ENCODE data around the gene PLA2G1B.
"Not testable (repeated sequence)": the region's sequence is repeated elsewhere in the genome, so short reads cannot be mapped to it uniquely, and the experiment has no call there.

The PLA2G1B gene

DNA sequence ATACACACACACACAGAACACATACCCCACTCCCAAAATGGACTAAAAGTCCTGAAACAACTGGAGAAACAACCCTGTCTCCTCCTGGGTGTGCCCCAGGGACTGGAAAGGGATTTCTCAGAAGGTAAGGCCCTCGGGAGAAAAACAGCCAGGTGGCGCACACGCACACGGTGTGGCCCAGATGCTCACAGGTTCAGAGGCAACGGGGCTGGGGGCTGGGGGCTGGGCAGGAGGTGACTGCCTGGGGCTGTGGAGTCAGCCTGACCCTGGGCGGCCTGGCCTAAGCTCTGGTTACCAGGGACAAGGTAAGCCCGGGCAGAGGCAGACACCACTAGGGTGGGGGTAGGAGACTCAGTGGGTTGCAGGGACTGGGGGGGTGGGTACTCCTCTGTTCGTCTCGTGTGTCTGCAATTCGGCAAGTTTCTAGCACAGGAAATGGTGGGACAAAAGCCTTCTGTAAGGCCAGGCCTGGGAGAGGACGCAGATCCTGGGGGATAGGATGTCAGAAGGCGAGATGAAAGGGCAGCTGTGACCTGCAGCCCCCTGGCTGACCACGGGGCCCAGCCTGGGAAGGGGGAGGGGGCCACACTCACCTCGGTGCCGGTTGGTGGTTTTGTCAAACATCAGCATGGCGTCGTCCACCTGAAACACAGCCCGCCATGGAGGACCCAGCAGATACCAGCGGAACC, 31.0 kb upstream of the PLA2G1B start:
- no peak for DNase-seq (ENCODE audit: low read depth in 3 of 3)

- DNase-seq (ENCODE audit: low read depth in 3 of 3): no peak
These were observed 29.5 kb upstream of the PLA2G1B start for GRCh38 chr12:120357104-120357503.

GRCh38 chr12:120356567-120357030, 29.0 kb upstream of the PLA2G1B start:
- peak; percentile 67 to 73 (median 67) for DNase-seq (ENCODE audit: low read depth in 3 of 3)

DNA sequence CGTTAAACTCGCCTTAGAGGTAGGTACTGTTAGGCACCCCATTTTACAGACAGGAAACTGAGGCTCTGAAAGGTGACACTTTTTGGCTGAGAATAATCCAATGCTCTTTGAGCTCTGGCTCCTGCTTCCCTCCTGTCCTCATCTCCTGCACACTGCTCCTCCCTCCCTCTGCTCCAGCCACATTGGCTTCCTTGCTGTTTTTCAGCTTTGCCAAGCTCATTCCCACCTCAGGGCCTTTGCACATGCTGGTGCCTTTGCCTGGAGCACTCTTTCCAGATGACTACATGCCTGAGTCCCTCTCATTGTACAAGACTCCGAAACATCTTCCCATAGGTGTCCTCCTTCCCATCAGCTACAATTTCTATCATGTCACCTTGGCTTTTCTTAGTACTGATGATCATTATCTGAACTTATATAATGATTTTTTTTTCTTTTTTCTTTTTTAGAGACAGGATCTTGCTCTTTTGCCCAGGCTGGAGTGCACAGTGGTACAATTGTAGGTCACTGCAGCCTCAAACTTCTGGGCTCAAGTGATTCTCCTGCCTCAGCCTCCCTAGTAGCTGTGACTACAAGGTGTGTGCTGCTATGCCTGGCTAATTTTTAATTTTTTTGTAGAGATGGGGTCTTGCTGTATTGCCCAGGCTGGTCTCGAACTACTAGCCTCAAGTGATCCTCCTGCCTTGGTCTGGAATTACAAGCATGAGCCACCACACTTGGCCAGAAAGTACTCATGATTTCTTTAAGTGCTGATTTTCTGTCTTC, 26.2 kb upstream of the PLA2G1B start:
- DNase-seq (ENCODE audit: low read depth in 3 of 3): no peak

GRCh38 chr12:120353136-120353535, 25.6 kb upstream of the PLA2G1B start:
- DNase-seq (ENCODE audit: low read depth in 3 of 3): no peak

DNA sequence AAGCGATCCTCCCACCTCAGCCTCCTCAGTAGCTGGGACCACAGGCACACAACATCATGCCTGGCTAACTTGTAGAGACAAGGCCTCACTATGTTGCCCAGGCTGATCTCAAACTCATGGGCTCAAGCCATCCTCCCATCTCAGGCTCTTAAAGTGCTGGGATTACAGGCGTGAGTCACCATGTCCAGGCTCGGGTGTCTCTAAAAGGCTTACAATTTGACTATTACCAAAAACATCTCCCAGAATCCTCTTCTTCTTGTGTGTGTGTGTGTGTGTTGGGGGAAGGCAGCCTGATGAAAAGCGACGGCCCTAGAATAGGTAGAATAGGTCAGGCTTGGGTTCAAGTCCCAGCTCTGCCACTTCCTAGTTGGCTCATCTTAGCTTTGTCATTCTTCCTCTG, 24.5 kb upstream of the PLA2G1B start:
- DNase-seq (ENCODE audit: low read depth in 3 of 3): no peak

DNA sequence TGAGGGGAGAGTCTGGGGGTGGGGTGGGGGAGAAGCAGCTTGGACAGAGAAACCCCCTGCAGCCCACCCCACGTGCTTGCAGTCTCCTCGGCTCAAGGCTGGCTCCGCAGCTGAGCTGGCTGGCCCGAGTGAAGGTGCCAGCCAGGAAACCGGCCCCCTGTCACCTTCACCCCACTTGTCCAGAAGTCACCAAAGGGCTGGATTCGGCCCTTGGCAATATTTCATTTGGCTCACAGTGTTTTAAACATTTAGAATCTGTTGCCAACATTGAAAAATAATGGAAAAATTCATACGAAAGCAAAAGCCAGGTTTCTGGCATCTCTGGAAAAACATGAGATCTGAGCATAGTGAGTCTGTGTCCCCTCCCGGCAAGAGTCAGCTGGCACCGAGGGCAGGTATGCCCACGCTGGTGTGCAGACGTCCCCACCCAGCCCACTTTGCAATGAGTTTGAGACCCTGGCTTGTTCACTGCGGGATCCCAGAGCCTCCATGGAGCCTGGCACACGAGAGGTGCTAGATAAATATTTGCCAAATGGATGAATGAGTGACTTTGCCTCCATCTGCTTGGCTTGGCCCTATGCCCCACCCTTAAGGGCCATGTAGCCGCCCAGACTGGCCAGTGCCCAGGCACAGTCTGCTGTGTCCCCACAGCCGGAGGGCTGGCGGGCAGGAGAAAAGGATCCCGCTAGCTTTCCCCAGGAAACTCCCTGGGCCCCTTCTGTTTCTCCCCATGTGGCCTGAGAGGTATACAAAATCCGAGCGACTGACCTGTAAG, 23.2 kb upstream of the PLA2G1B start:
- DNase-seq (ENCODE audit: low read depth in 3 of 3): no peak

DNA sequence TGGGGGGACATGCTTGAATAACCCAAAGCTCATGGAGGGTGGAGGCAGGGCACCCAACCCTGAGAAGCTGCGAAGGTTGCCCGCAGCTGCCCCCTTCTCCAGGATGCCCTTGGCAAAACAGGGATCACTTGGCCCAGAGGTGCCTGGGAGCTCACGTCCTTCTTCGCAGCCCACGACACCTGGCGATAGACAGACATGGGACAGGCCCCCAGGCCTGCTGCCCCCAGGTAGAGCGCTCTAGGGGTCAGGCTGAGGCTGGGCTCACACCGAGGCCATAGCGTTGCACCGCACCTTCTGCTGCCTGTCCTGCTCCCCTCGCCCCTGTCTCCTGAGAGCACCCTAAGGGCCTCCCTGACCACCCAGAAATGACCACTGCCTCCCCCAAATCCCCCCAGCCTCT, 20.2 kb upstream of the PLA2G1B start:
- DNase-seq (ENCODE audit: low read depth in 3 of 3): no peak

GRCh38 chr12:120346681-120347080, 19.1 kb upstream of the PLA2G1B start:
- no peak for DNase-seq (ENCODE audit: low read depth in 3 of 3)

GRCh38 chr12:120346031-120346430, 18.5 kb upstream of the PLA2G1B start:
- DNase-seq (ENCODE audit: low read depth in 3 of 3): no peak

- DNase-seq (ENCODE audit: low read depth in 3 of 3): no peak
These were observed 16.1 kb upstream of the PLA2G1B start for GRCh38 chr12:120343692-120344091.

DNA sequence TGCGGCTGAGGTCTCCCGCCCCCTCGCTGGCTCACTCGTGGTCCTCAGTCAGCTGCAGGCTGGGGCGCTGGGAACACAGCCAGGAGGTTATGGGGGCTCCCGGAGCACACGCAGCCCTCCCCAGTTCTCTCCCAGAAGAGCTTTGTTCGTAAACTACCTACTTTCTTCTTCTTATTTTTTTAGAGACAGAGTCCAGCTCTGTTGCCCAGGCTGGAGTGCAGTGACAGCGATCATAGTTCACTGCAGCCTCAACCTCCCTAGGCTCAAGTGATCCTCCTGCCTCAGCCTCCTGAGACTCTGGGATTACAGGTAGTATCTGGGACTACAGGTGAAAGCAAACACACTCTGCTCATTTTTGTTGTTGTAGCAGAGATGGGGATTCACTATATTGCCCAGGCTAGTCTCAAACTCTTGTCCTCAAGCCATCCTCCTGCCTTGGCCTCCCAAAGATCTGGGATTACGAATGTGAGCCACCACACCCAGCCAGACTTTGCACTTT, 15.5 kb upstream of the PLA2G1B start:
- DNase-seq (ENCODE audit: low read depth in 3 of 3): no peak

- no peak for DNase-seq (ENCODE audit: low read depth in 3 of 3)
These were observed 14.8 kb upstream of the PLA2G1B start for GRCh38 chr12:120342175-120343038.

DNA sequence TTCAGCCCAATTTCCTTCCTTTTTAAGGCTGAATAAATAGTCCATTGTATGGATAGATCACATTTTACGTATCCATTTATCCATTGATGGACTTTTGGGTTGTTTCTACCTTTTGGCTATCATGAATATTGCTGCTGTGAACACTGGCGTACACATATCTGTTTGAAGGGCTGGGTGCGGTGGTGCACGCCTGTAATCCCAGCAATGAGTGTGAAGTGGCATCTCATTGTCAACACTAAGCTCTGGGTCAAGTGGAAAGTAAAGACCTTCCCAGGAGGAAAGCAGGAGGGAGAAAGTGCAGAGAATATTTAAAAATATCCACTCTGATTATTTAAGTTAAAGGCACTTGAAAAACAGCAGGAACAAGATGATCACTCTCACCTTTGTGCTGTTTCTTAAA, 11.7 kb upstream of the PLA2G1B start:
- DNase-seq (ENCODE audit: low read depth in 3 of 3): no peak

GRCh38 chr12:120337730-120338129, 10.2 kb upstream of the PLA2G1B start:
- no peak for DNase-seq (ENCODE audit: low read depth in 3 of 3)

- DNase-seq (ENCODE audit: low read depth in 3 of 3): not testable (repeated sequence)
These were observed 8.8 kb upstream of the PLA2G1B start for GRCh38 chr12:120336392-120336791.

DNA sequence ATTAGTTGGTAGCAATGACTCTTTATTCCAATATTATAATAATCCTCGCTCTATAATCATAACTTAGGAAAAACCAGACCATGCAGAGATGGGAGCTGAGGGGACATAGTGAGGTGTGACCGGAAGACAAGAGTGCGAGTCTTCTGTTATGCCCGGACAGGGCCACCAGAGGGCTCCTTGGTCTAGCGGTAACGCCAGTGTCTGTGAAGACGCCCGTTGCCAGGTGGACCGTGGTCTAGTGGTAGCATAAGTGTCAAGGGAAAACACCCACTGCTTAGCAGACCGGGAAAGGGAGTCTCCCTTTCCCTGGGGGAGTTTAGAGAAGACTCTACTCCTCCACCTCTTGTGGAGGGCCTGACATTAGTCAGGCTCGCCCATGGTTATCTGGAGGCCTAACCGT, 7.9 kb upstream of the PLA2G1B start:
- not testable (repeated sequence) for DNase-seq (ENCODE audit: low read depth in 3 of 3)

GRCh38 chr12:120332523-120332922, 4.9 kb upstream of the PLA2G1B start:
- no peak for DNase-seq (ENCODE audit: low read depth in 3 of 3)

GRCh38 chr12:120332041-120332440, 4.5 kb upstream of the PLA2G1B start:
- DNase-seq (ENCODE audit: low read depth in 3 of 3): no peak

GRCh38 chr12:120331390-120331789, 3.8 kb upstream of the PLA2G1B start:
- no peak for DNase-seq (ENCODE audit: low read depth in 3 of 3)

GRCh38 chr12:120328228-120328627, 649 bp upstream of the PLA2G1B start:
- no peak for DNase-seq (ENCODE audit: low read depth in 3 of 3)

All from stimulated activated CD4-positive, alpha-beta T cell treated with anti-CD3 and anti-CD28 coated beads, TNF-alpha, amount 100 ng/mL, for 48 hours (primary cell).